ENCODE data around the gene SCN4A. TPM values are rescaled to one million over a fixed set of nuclear protein-coding genes. Genes with fewer than 3 reads are reported as not detected.

Gene SCN4A
- polyA plus RNA-seq, 1 donor from 2014 or later, result not detected

- H3K4me3 ChIP-seq (ENCODE audit: low read length), result no peak overlapping the region
- H4K20me1 ChIP-seq (ENCODE audit: insufficient read depth), result no peaks in the 10 kb centered on the region
- no peaks in the 10 kb centered on the region for H3K36me3 ChIP-seq (ENCODE audit: insufficient read depth, low read length)
- H3K27me3 ChIP-seq (ENCODE audit: insufficient read depth, low read depth, low read length), result no peaks in the 10 kb centered on the region
- H3K9me2 ChIP-seq (ENCODE audit: insufficient read depth, low read length), result no peaks in the 10 kb centered on the region
- H3K27ac ChIP-seq (ENCODE audit: low read length), result no peak overlapping the region
- H3K9me3 ChIP-seq (ENCODE audit: low read length), result peaks cover 3% of the 10 kb centered on the region
- H3K9ac ChIP-seq (ENCODE audit: low read length), result no peak overlapping the region
- H2AFZ ChIP-seq (ENCODE audit: low read depth, low read length), result no peak overlapping the region
- no peaks in the 10 kb centered on the region for H3F3A ChIP-seq (ENCODE audit: insufficient read depth, low read length, poor library complexity, severe bottlenecking)
- no peak overlapping the region for H3K4me2 ChIP-seq (ENCODE audit: low read length)
- H3K79me2 ChIP-seq (replicated peaks; ENCODE audit: insufficient read depth, low read length), result no peaks in the 10 kb centered on the region
- TF ChIP-seq EZH2 (IDR thresholded peaks at IDR 0.05; ENCODE audit: borderline replicate concordance, insufficient read depth, low read length, poor library complexity, severe bottlenecking) (no peak), RAD21 (conservative IDR thresholded peaks at IDR 0.05) (no peak), POLR2AphosphoS5 (IDR thresholded peaks at IDR 0.05) (no peak)
- TF ChIP-seq, protein P1, sequence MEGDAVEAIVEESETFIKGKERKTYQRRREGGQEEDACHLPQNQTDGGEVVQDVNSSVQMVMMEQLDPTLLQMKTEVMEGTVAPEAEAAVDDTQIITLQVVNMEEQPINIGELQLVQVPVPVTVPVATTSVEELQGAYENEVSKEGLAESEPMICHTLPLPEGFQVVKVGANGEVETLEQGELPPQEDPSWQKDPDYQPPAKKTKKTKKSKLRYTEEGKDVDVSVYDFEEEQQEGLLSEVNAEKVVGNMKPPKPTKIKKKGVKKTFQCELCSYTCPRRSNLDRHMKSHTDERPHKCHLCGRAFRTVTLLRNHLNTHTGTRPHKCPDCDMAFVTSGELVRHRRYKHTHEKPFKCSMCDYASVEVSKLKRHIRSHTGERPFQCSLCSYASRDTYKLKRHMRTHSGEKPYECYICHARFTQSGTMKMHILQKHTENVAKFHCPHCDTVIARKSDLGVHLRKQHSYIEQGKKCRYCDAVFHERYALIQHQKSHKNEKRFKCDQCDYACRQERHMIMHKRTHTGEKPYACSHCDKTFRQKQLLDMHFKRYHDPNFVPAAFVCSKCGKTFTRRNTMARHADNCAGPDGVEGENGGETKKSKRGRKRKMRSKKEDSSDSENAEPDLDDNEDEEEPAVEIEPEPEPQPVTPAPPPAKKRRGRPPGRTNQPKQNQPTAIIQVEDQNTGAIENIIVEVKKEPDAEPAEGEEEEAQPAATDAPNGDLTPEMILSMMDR (IDR thresholded peaks at IDR 0.05; ENCODE audit: poor library complexity, severe bottlenecking), result no peak
Observed at GRCh38 chr17:63939401-63939800, 33.3 kb downstream of the SCN4A start.

DNA sequence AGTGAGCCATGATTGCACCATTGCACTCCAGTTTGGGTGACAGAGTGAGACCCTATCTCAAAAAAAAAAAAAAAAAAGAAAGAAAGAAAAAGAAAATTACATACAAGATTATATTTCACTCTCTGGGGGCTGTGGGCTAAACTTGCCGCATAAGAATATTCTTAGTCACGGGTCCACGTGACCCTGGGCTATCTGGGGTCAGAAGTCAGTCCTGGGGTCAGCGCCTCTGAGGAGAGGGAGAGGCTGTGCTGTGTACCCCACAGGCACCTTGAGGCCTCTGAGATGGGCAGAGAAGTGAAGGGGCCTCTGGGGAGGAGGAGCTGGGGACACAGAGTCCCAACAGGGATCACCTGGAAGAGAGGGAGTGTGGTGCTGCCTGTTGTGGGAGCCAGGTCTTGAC lies 34.8 kb downstream of the SCN4A start:
- no peak overlapping the region for H2AFZ ChIP-seq (ENCODE audit: low read depth, low read length)
- H4K20me1 ChIP-seq (ENCODE audit: insufficient read depth), result no peaks in the 10 kb centered on the region
- peaks cover 3% of the 10 kb centered on the region for H3K9me3 ChIP-seq (ENCODE audit: low read length)
- no peaks in the 10 kb centered on the region for H3F3A ChIP-seq (ENCODE audit: insufficient read depth, low read length, poor library complexity, severe bottlenecking)
- no peak overlapping the region for H3K27ac ChIP-seq (ENCODE audit: low read length)
- H3K27me3 ChIP-seq (ENCODE audit: insufficient read depth, low read depth, low read length), result no peaks in the 10 kb centered on the region
- no peaks in the 10 kb centered on the region for H3K79me2 ChIP-seq (replicated peaks; ENCODE audit: insufficient read depth, low read length)
- H3K36me3 ChIP-seq (ENCODE audit: insufficient read depth, low read length), result no peaks in the 10 kb centered on the region
- H3K4me2 ChIP-seq (ENCODE audit: low read length), result no peak overlapping the region
- no peak overlapping the region for H3K4me3 ChIP-seq (ENCODE audit: low read length)
- no peaks in the 10 kb centered on the region for H3K9me2 ChIP-seq (ENCODE audit: insufficient read depth, low read length)
- no peak overlapping the region for H3K9ac ChIP-seq (ENCODE audit: low read length)
- TF ChIP-seq POLR2AphosphoS5 (IDR thresholded peaks at IDR 0.05) (no peak), EP300 (conservative IDR thresholded peaks at IDR 0.05; ENCODE audit: poor library complexity, severe bottlenecking) (no peak), RAD21 (conservative IDR thresholded peaks at IDR 0.05) (no peak), EZH2 (IDR thresholded peaks at IDR 0.05; ENCODE audit: borderline replicate concordance, insufficient read depth, low read length, poor library complexity, severe bottlenecking) (no peak), MXI1 (conservative IDR thresholded peaks at IDR 0.05; ENCODE audit: poor library complexity, severe bottlenecking) (no peak), TAF1 (IDR thresholded peaks at IDR 0.05; ENCODE audit: low read depth) (no peak), SMC3 (conservative IDR thresholded peaks at IDR 0.05; ENCODE audit: poor library complexity) (no peak)
- TF ChIP-seq, protein P2, sequence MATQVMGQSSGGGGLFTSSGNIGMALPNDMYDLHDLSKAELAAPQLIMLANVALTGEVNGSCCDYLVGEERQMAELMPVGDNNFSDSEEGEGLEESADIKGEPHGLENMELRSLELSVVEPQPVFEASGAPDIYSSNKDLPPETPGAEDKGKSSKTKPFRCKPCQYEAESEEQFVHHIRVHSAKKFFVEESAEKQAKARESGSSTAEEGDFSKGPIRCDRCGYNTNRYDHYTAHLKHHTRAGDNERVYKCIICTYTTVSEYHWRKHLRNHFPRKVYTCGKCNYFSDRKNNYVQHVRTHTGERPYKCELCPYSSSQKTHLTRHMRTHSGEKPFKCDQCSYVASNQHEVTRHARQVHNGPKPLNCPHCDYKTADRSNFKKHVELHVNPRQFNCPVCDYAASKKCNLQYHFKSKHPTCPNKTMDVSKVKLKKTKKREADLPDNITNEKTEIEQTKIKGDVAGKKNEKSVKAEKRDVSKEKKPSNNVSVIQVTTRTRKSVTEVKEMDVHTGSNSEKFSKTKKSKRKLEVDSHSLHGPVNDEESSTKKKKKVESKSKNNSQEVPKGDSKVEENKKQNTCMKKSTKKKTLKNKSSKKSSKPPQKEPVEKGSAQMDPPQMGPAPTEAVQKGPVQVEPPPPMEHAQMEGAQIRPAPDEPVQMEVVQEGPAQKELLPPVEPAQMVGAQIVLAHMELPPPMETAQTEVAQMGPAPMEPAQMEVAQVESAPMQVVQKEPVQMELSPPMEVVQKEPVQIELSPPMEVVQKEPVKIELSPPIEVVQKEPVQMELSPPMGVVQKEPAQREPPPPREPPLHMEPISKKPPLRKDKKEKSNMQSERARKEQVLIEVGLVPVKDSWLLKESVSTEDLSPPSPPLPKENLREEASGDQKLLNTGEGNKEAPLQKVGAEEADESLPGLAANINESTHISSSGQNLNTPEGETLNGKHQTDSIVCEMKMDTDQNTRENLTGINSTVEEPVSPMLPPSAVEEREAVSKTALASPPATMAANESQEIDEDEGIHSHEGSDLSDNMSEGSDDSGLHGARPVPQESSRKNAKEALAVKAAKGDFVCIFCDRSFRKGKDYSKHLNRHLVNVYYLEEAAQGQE (IDR thresholded peaks at IDR 0.05; ENCODE audit: borderline replicate concordance), result no peak
- TF ChIP-seq, protein P1 (IDR thresholded peaks at IDR 0.05; ENCODE audit: poor library complexity, severe bottlenecking), result no peak

Data from neural cell (in vitro differentiated cells).